Measurements from ENCODE around the gene ATF7. TPM values are rescaled to one million over a fixed set of nuclear protein-coding genes. Genes with fewer than 3 reads are reported as not detected.

The ATF7 gene
- total and polyA plus RNA-seq, 9 of the 15 experiments (the other 6 are each of a cell fraction or from before 2014, with no cell fraction given): 10.6 to 30.4 (median 20.7) TPM

DNA sequence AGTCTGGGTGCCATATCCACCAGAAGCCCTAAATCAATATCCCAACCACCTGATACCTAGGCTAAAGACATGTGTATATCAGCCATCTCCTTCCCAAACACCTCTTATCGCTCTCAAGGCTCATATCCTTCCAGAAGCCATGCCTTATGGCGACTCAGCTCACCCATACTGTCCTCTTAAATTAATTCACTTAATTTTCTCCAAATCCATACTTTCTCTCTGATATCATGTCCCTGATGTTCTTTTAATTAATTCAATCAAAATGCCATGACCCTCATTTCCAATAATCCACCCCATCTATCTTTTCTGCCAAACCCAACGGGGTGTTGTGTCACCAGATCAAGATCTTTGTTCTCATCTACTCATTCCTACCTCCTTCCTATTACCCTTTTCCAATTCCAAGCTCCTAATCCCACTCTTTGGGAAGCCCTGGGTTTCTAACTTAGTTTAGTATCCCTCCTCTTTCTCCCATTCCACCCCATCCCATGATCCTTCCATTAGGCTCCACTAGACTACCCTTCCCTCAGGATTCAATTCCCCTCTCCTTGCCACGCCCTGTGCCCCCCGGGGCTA, 723 bp downstream of the ATF7 start (continued):
- TF ChIP-seq, protein P1, sequence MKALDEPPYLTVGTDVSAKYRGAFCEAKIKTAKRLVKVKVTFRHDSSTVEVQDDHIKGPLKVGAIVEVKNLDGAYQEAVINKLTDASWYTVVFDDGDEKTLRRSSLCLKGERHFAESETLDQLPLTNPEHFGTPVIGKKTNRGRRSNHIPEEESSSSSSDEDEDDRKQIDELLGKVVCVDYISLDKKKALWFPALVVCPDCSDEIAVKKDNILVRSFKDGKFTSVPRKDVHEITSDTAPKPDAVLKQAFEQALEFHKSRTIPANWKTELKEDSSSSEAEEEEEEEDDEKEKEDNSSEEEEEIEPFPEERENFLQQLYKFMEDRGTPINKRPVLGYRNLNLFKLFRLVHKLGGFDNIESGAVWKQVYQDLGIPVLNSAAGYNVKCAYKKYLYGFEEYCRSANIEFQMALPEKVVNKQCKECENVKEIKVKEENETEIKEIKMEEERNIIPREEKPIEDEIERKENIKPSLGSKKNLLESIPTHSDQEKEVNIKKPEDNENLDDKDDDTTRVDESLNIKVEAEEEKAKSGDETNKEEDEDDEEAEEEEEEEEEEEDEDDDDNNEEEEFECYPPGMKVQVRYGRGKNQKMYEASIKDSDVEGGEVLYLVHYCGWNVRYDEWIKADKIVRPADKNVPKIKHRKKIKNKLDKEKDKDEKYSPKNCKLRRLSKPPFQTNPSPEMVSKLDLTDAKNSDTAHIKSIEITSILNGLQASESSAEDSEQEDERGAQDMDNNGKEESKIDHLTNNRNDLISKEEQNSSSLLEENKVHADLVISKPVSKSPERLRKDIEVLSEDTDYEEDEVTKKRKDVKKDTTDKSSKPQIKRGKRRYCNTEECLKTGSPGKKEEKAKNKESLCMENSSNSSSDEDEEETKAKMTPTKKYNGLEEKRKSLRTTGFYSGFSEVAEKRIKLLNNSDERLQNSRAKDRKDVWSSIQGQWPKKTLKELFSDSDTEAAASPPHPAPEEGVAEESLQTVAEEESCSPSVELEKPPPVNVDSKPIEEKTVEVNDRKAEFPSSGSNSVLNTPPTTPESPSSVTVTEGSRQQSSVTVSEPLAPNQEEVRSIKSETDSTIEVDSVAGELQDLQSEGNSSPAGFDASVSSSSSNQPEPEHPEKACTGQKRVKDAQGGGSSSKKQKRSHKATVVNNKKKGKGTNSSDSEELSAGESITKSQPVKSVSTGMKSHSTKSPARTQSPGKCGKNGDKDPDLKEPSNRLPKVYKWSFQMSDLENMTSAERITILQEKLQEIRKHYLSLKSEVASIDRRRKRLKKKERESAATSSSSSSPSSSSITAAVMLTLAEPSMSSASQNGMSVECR (CRISPR knock-in tag; IDR thresholded peaks at IDR 0.05): no peak
- TF ChIP-seq WHSC1 (IDR thresholded peaks at IDR 0.05; ENCODE audit: low read length): no peak
- 0 out of 2 replicates have a peak, but pooled peaks have one; percentile 12 for TF ChIP-seq HLTF (IDR thresholded peaks at IDR 0.05)
- TF ChIP-seq, protein P2, sequence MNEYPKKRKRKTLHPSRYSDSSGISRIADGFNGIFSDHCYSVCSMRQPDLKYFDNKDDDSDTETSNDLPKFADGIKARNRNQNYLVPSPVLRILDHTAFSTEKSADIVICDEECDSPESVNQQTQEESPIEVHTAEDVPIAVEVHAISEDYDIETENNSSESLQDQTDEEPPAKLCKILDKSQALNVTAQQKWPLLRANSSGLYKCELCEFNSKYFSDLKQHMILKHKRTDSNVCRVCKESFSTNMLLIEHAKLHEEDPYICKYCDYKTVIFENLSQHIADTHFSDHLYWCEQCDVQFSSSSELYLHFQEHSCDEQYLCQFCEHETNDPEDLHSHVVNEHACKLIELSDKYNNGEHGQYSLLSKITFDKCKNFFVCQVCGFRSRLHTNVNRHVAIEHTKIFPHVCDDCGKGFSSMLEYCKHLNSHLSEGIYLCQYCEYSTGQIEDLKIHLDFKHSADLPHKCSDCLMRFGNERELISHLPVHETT (CRISPR knock-in tag; conservative IDR thresholded peaks at IDR 0.05 in 1 of 2, IDR thresholded peaks at IDR 0.05 in 1 of 2): no peak

Measured in K562 (cell line).